GM23338 (cell line): ENCODE results near the gene MEAK7. TPM values are rescaled to one million over a fixed set of nuclear protein-coding genes. Genes with fewer than 3 reads are reported as not detected.
A peak's percentile ranks its signal among the peaks of the same experiment; 100 is the strongest.

Source experiments
- ATAC-seq: fragments of 200-7000 bp; cut with Tn5 transposase; 3 replicates; pipeline ENCODE4 v1.9.1; 2020
- DNase-seq: peaks from one replicate; pipeline ENCODE4 v3.0.0-alpha.2; 2015; ENCODE audit warnings: low spot score
- H2AFZ ChIP-seq: fragments of 200-600 bp; sonication (generic); 2 replicates; pipeline ENCODE4 v1.8.0; 2016; ENCODE audit warnings: antibody characterized with exemption, mild to moderate bottlenecking, moderate library complexity
- H3F3A ChIP-seq: fragments of 200-600 bp; sonication (generic); replicated peaks from 2 replicates; pipeline ENCODE4 v1.8.0; 2017; ENCODE audit warnings: antibody characterized with exemption, mixed run types, low read depth
- H3K27ac ChIP-seq: fragments of 200-600 bp; sonication (generic); 2 replicates; pipeline ENCODE4 v1.6.1; 2016; ENCODE audit warnings: low read depth
- H3K27me3 ChIP-seq: fragments of 200-600 bp; sonication (generic); 2 replicates; pipeline ENCODE4 v1.8.0; 2016; ENCODE audit warnings: mild to moderate bottlenecking, mixed run types, moderate library complexity; ENCODE audit not compliant: insufficient read depth
- H3K36me3 ChIP-seq: fragments of 200-600 bp; sonication (generic); 2 replicates; pipeline ENCODE4 v1.8.0; 2016; ENCODE audit warnings: mild to moderate bottlenecking; ENCODE audit not compliant: insufficient read depth
- H3K4me1 ChIP-seq: fragments of 200-600 bp; sonication (generic); 2 replicates; pipeline ENCODE4 v1.8.0; 2016; ENCODE audit warnings: mild to moderate bottlenecking, moderate library complexity; ENCODE audit not compliant: insufficient read depth
- H3K4me2 ChIP-seq: fragments of 200-600 bp; sonication (generic); 2 replicates; pipeline ENCODE4 v1.7.1; 2017; ENCODE audit warnings: mixed run types
- H3K4me3 ChIP-seq: fragments of 200-600 bp; sonication (generic); 2 replicates; pipeline ENCODE4 v1.6.1; 2016; ENCODE audit warnings: mixed run types
- H3K79me2 ChIP-seq: fragments of 200-600 bp; sonication (generic); replicated peaks from 2 replicates; pipeline ENCODE4 v1.8.0; 2017; ENCODE audit warnings: mild to moderate bottlenecking; ENCODE audit not compliant: insufficient read depth
- H3K9me2 ChIP-seq: fragments of 200-600 bp; sonication (generic); 2 replicates; pipeline ENCODE4 v1.8.0; 2017; ENCODE audit not compliant: insufficient read depth
- H4K20me1 ChIP-seq: fragments of 200-600 bp; sonication (generic); replicated peaks from 2 replicates; pipeline ENCODE4 v1.8.0; 2017; ENCODE audit warnings: mild to moderate bottlenecking; ENCODE audit not compliant: insufficient read depth
- H3K27ac Mint-ChIP-seq: 2 replicates; pipeline ENCODE4 v1.8.0; 2020; ENCODE audit warnings: inconsistent platforms, mild to moderate bottlenecking, moderate library complexity, mixed read lengths
- H3K27me3 Mint-ChIP-seq: 3 replicates; pipeline ENCODE4 v1.8.0; 2022; ENCODE audit warnings: low read depth, mild to moderate bottlenecking, moderate library complexity, mixed read lengths, inconsistent platforms; ENCODE audit not compliant: insufficient read depth, poor library complexity
- H3K36me3 Mint-ChIP-seq: 3 replicates; pipeline ENCODE4 v1.8.0; 2021; ENCODE audit warnings: low read depth, mild to moderate bottlenecking, inconsistent platforms, moderate library complexity, mixed read lengths
- H3K4me1 Mint-ChIP-seq: 3 replicates; pipeline ENCODE4 v1.8.0; 2020; ENCODE audit warnings: mild to moderate bottlenecking, inconsistent platforms, mixed read lengths
- H3K4me3 Mint-ChIP-seq: 3 replicates; pipeline ENCODE4 v1.8.0; 2021; ENCODE audit warnings: moderate library complexity, mild to moderate bottlenecking, inconsistent platforms, mixed read lengths
- H3K9me3 Mint-ChIP-seq: 3 replicates; pipeline ENCODE4 v1.8.0; 2020; ENCODE audit warnings: moderate library complexity, mild to moderate bottlenecking, inconsistent platforms, mixed read lengths
- EZH2 ChIP-seq: fragments of 200-600 bp; sonication (generic); IDR thresholded peaks from one replicate; pipeline ENCODE4 v1.8.0; 2017; ENCODE audit warnings: antibody characterized with exemption, mild to moderate bottlenecking, low read depth; ENCODE audit not compliant: unreplicated experiment
- EZH2phosphoT487 ChIP-seq: fragments of 200-600 bp; sonication (generic); IDR thresholded peaks from one replicate; pipeline ENCODE4 v1.8.1; 2018; ENCODE audit warnings: antibody characterized with exemption; ENCODE audit not compliant: unreplicated experiment
- JUNB ChIP-seq: IDR thresholded peaks from one replicate; pipeline ENCODE4 v1.6.1; 2016; ENCODE audit warnings: antibody characterized with exemption; ENCODE audit not compliant: unreplicated experiment
- ZNF331 ChIP-seq: fragments of 250-450 bp; sonication (Bioruptor Pico); IDR thresholded peaks from 2 replicates; pipeline ENCODE4 v1.5.0; 2020; ENCODE audit warnings: low read depth, mild to moderate bottlenecking, moderate library complexity
- ZNF462 ChIP-seq: fragments of 250-450 bp; sonication (Bioruptor Pico); IDR thresholded peaks from 2 replicates; pipeline ENCODE4 v1.5.0; 2020; ENCODE audit warnings: mild to moderate bottlenecking, moderate library complexity
- polyA plus RNA-seq: library from polyadenylated mRNA; unstranded; fragments of >200 nt; fragmentation: Nextera tagmentation; extraction: Ambion mirVana; gene quantifications from 2 replicates; pipeline ENCODE4 v1.2.1, GENCODE V29; 2016
- total RNA-seq: library from RNA; depleted of rRNA; stranded (reverse); fragments of >200 nt; shearing (Covaris generic); gene quantifications from 2 replicates; pipeline ENCODE4 v1.2.3, GENCODE V29; 2014

Gene MEAK7
- total and polyA plus RNA-seq, 2 experiments from 2014 or later = 7.5 to 17.2 TPM

- H2AFZ ChIP-seq = no peak overlapping the region
- Mint-ChIP-seq H3K36me3 (peaks cover 19% of the 10 kb centered on the region), H3K27me3 (peaks cover 17% of the 10 kb centered on the region), H3K4me1 (peaks cover 40% of the 10 kb centered on the region), H3K27ac (peak overlapping the region; percentile 85), H3K4me3 (no peak overlapping the region; the same call in 2 of the 3 replicates), H3K9me3 (peaks cover 17% of the 10 kb centered on the region)
- H3K4me3 ChIP-seq = no peak overlapping the region
- peak; percentile 79 for TF ChIP-seq ZNF462 (CRISPR knock-in tag)
- TF ChIP-seq ZNF331 (CRISPR knock-in tag) = no peak
- H3K4me2 ChIP-seq = 0 out of 2 replicates have a peak overlapping the region, but pooled peaks have one; percentile 15
- no peaks in the 10 kb centered on the region for H4K20me1 ChIP-seq
- H3F3A ChIP-seq = peaks cover 2% of the 10 kb centered on the region; the same call in 1 of the 2 replicates
- no peaks in the 10 kb centered on the region for H3K27me3 ChIP-seq
- peaks cover 25% of the 10 kb centered on the region for H3K4me1 ChIP-seq
- ATAC-seq (peak; percentile 85), DNase-seq (peak; percentile 90)
- H3K27ac ChIP-seq = peak overlapping the region; percentile 84
- H3K9me2 ChIP-seq = peaks cover 4% of the 10 kb centered on the region
- H3K36me3 ChIP-seq = no peaks in the 10 kb centered on the region
- no peaks in the 10 kb centered on the region for H3K79me2 ChIP-seq
Measured at GRCh38 chr16:84532291-84532724, 27.8 kb upstream of the MEAK7 start.

GRCh38 chr16:84531671-84532111 lies 27.2 kb upstream of the MEAK7 start:
- ATAC-seq (peak; percentile 17), DNase-seq (no peak)
- no peaks in the 10 kb centered on the region for H3K27me3 ChIP-seq
- peaks cover 30% of the 10 kb centered on the region for H3K4me1 ChIP-seq
- no peak overlapping the region for H3K4me2 ChIP-seq
- H2AFZ ChIP-seq = peak overlapping the region; percentile 43; the same call in 1 of the 2 replicates
- peaks cover 4% of the 10 kb centered on the region; the same call in 1 of the 2 replicates for H3K9me2 ChIP-seq
- Mint-ChIP-seq H3K9me3 (peaks cover 17% of the 10 kb centered on the region), H3K27me3 (peaks cover 19% of the 10 kb centered on the region), H3K27ac (peak overlapping the region; percentile 85), H3K36me3 (peaks cover 19% of the 10 kb centered on the region), H3K4me3 (no peak overlapping the region; the same call in 2 of the 3 replicates), H3K4me1 (peaks cover 46% of the 10 kb centered on the region)
- no peaks in the 10 kb centered on the region for H3K79me2 ChIP-seq
- H3F3A ChIP-seq = peaks cover 2% of the 10 kb centered on the region; the same call in 1 of the 2 replicates
- peak overlapping the region; percentile 84 for H3K27ac ChIP-seq
- H3K4me3 ChIP-seq = no peak overlapping the region
- H3K36me3 ChIP-seq = no peaks in the 10 kb centered on the region
- no peaks in the 10 kb centered on the region for H4K20me1 ChIP-seq
- TF ChIP-seq ZNF462 (CRISPR knock-in tag) = no peak
- no peak for TF ChIP-seq JUNB
- no peak for TF ChIP-seq EZH2
- no peak for TF ChIP-seq EZH2phosphoT487
